Peyer's patch (tissue), 4 donors: ENCODE measurements around the gene GRWD1.

Experiments
- CTCF ChIP-seq, 6 experiments: fragments of 450-650 bp in 4 of 6; fragments of 200-600 bp in 2 of 6; sonication (generic) in 1 of 6; IDR thresholded peaks; one replicate each; pipeline ENCODE4 v1.5.1; 2017 to 2019; ENCODE audit warnings: antibody characterized with exemption in 6 of 6, mild to moderate bottlenecking in 3 of 6, moderate library complexity in 1 of 6
- POLR2A ChIP-seq, 2 donors: fragments of 450-650 bp; IDR thresholded peaks; one replicate each; pipeline ENCODE4 v1.5.1; 2017; ENCODE audit warnings: antibody characterized with exemption in 2 of 2, mild to moderate bottlenecking in 2 of 2, moderate library complexity in 2 of 2

- no peak for TF ChIP-seq CTCF (IDR thresholded peaks at IDR 0.05)
- no peak for TF ChIP-seq POLR2A (IDR thresholded peaks at IDR 0.05)
Observed at GRCh38 chr19:48452289-48453190, 6.8 kb downstream of the GRWD1 start.
